ENCODE results near the gene ACTR3C. TPM values are rescaled to one million over a fixed set of nuclear protein-coding genes. Genes with fewer than 3 reads are reported as not detected.
"Not testable (repeated sequence)": the region's sequence is repeated elsewhere in the genome, so short reads cannot be mapped to it uniquely, and the experiment has no call there.

The ACTR3C gene
- total RNA-seq, 4 donors from 2014 or later, result 5.5 to 12.3 (median 9.4) TPM

- H3K4me3 ChIP-seq (ENCODE audit: low read depth, poor library complexity, severe bottlenecking); intact Hi-C loops (cut with DNase I; ENCODE audit: low total_unique reads); DNase-seq (ENCODE audit: low spot score in 2 of 2): not testable (repeated sequence)
- 55 to 77% methylated on average over 1 of the region's 1 CpG for WGBS, 2 donors
Measured at GRCh38 chr7:150302908-150303310, 20.4 kb downstream of the ACTR3C start.

- H3K4me3 ChIP-seq (ENCODE audit: low read depth, poor library complexity, severe bottlenecking); DNase-seq (ENCODE audit: low spot score in 2 of 2); intact Hi-C loops (cut with DNase I; ENCODE audit: low total_unique reads): not testable (repeated sequence)
Measured at GRCh38 chr7:150297978-150298377, 25.4 kb downstream of the ACTR3C start.

GRCh38 chr7:150296802-150297201 lies 26.5 kb downstream of the ACTR3C start:
- intact Hi-C loops (cut with DNase I; ENCODE audit: low total_unique reads); DNase-seq (ENCODE audit: low spot score in 2 of 2); H3K4me3 ChIP-seq (ENCODE audit: low read depth, poor library complexity, severe bottlenecking): not testable (repeated sequence)
- WGBS, 2 donors, result 89 to 92% methylated on average over 9 of the region's 10 CpGs

- intact Hi-C loops (cut with DNase I; ENCODE audit: low total_unique reads); DNase-seq (ENCODE audit: low spot score in 2 of 2); H3K4me3 ChIP-seq (ENCODE audit: low read depth, poor library complexity, severe bottlenecking): not testable (repeated sequence)
- WGBS, 2 donors, result 71% methylated on average over 3 of the region's 8 CpGs; no CpG with 5 or more reads in 1 of the 2 donors
Measured at GRCh38 chr7:150295614-150296013, 27.7 kb downstream of the ACTR3C start.

GRCh38 chr7:150295027-150295426 lies 28.3 kb downstream of the ACTR3C start:
- intact Hi-C loops (cut with DNase I; ENCODE audit: low total_unique reads); H3K4me3 ChIP-seq (ENCODE audit: low read depth, poor library complexity, severe bottlenecking); DNase-seq (ENCODE audit: low spot score in 2 of 2): not testable (repeated sequence)
- 78 to 82% methylated on average over 8 of the region's 8 CpGs for WGBS, 2 donors

GRCh38 chr7:150290317-150290716 lies 33.0 kb downstream of the ACTR3C start:
- DNase-seq (ENCODE audit: low spot score in 2 of 2); H3K4me3 ChIP-seq (ENCODE audit: low read depth, poor library complexity, severe bottlenecking); intact Hi-C loops (cut with DNase I; ENCODE audit: low total_unique reads): not testable (repeated sequence)
- 50 to 70% methylated on average over 6 of the region's 6 CpGs for WGBS, 2 donors

GRCh38 chr7:150288816-150289215 lies 34.5 kb downstream of the ACTR3C start:
- H3K4me3 ChIP-seq (ENCODE audit: low read depth, poor library complexity, severe bottlenecking); DNase-seq (ENCODE audit: low spot score in 2 of 2); intact Hi-C loops (cut with DNase I; ENCODE audit: low total_unique reads): not testable (repeated sequence)
- WGBS, 2 donors, result 77 to 91% methylated on average over 4 to 6 of the region's 6 CpGs

- intact Hi-C loops (cut with DNase I; ENCODE audit: low total_unique reads); H3K4me3 ChIP-seq (ENCODE audit: low read depth, poor library complexity, severe bottlenecking); DNase-seq (ENCODE audit: low spot score in 2 of 2): not testable (repeated sequence)
- WGBS, 2 donors, result 69 to 81% methylated on average over 5 to 7 of the region's 7 CpGs
Measured at GRCh38 chr7:150287815-150288214, 35.5 kb downstream of the ACTR3C start.

GRCh38 chr7:150285849-150286754 lies 37.2 kb downstream of the ACTR3C start:
- DNase-seq (ENCODE audit: low spot score in 2 of 2); intact Hi-C loops (cut with DNase I; ENCODE audit: low total_unique reads); H3K4me3 ChIP-seq (ENCODE audit: low read depth, poor library complexity, severe bottlenecking): not testable (repeated sequence)
- TF ChIP-seq CTCF (IDR thresholded peaks at IDR 0.05), result peak in 1 of 3 donors; percentile 17
- 26 to 31% methylated on average over 15 to 16 of the region's 16 CpGs for WGBS, 2 donors

- H3K4me3 ChIP-seq (ENCODE audit: low read depth, poor library complexity, severe bottlenecking); DNase-seq (ENCODE audit: low spot score in 2 of 2); intact Hi-C loops (cut with DNase I; ENCODE audit: low total_unique reads): not testable (repeated sequence)
- 67 to 74% methylated on average over 6 of the region's 6 CpGs for WGBS, 2 donors
Measured at GRCh38 chr7:150283608-150284007, 39.7 kb downstream of the ACTR3C start.

- DNase-seq (ENCODE audit: low spot score in 2 of 2); intact Hi-C loops (cut with DNase I; ENCODE audit: low total_unique reads): not testable (repeated sequence)
- WGBS, 2 donors, result 75 to 85% methylated on average over 2 to 3 of the region's 3 CpGs
Measured at GRCh38 chr7:150283111-150283510, 40.2 kb downstream of the ACTR3C start.

GRCh38 chr7:150281681-150282403 lies 41.5 kb downstream of the ACTR3C start:
- WGBS, 2 donors, result 85 to 90% methylated on average over 5 to 15 of the region's 25 CpGs
- DNase-seq (ENCODE audit: low spot score in 2 of 2); H3K4me3 ChIP-seq (ENCODE audit: low read depth, poor library complexity, severe bottlenecking); intact Hi-C loops (cut with DNase I; ENCODE audit: low total_unique reads): not testable (repeated sequence)

More at GRCh38 chr7:150283111-150283510, 40.2 kb downstream of the ACTR3C start:
- H3K4me3 ChIP-seq (ENCODE audit: low read depth, poor library complexity, severe bottlenecking), result not testable (repeated sequence)

GRCh38 chr7:150278383-150278782 lies 45.0 kb downstream of the ACTR3C start:
- intact Hi-C loops (cut with DNase I; ENCODE audit: low total_unique reads); DNase-seq (ENCODE audit: low spot score in 2 of 2); H3K4me3 ChIP-seq (ENCODE audit: low read depth, poor library complexity, severe bottlenecking): not testable (repeated sequence)
- WGBS, 2 donors, result 74 to 100% methylated on average over 4 to 11 of the region's 11 CpGs
